ENCODE data around the gene TUBA4B. TPM values are rescaled to one million over a fixed set of nuclear protein-coding genes. Genes with fewer than 3 reads are reported as not detected.

The TUBA4B gene
- total RNA-seq, 2 experiments from 2014 or later: not detected

DNA sequence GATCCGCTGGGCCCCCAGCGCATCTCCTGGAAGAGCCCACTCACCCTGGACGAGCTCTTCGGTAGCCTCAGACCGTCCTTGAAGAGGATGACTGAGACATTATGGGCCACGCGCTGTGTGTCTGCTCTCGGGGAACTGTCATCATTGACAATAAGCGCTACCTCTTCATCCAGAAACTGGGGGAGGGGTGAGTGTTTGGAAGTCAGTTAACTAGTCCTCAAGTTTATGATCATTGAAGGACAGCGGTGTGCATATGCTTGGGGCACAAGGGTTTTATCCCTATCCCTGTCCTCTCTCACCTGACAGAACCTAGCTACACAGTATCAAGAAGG, 7.2 kb upstream of the TUBA4B start:
- H3K27me3 Mint-ChIP-seq: no peaks in the 10 kb centered on the region
- H3K36me3 Mint-ChIP-seq: peaks cover 35% of the 10 kb centered on the region
- no peaks in the 10 kb centered on the region for H3K9me3 Mint-ChIP-seq
- POLR2A ChIA-PET: interaction anchor here (0.5 to 2.9 kb wide), 13 partner anchors 8 to 119 kb away, joined by 3 to 38 read pairs (median 8); partner anchors contain the start of genes ABCB6, ANKZF1, ATG9A and DNAJB2
- no peak for DNase-seq
- H3K4me1 Mint-ChIP-seq: peaks cover 65% of the 10 kb centered on the region
- H3K27ac Mint-ChIP-seq: peak overlapping the region; percentile 90
- ATAC-seq (ENCODE audit: low read depth): no peak
- peak overlapping the region; percentile 99 for H3K4me3 Mint-ChIP-seq

DNA sequence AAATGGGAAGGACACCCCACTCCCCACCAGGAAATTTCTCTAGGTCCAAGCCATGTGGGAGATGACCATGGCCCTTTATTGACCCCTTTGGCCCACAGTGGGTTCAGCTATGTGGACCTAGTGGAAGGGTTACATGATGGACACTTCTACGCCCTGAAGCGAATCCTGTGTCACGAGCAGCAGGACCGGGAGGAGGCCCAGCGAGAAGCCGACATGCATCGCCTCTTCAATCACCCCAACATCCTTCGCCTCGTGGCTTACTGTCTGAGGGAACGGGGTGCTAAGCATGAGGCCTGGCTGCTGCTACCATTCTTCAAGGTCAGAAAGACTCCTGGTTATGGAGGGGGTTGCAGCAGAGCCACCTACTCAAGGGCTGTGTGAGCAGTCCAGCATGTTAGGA, 6.5 kb upstream of the TUBA4B start:
- peak overlapping the region; percentile 90 for H3K27ac Mint-ChIP-seq
- POLR2A ChIA-PET: interaction anchor here (1.0 to 2.9 kb wide), 7 partner anchors 17 to 75 kb away, joined by 4 to 35 read pairs (median 9); partner anchors contain the start of genes ANKZF1, ATG9A, DNAJB2 and ZFAND2B
- DNase-seq (no peak), ATAC-seq (ENCODE audit: low read depth) (no peak)
- H3K27me3 Mint-ChIP-seq: no peaks in the 10 kb centered on the region
- peak overlapping the region; percentile 99 for H3K4me3 Mint-ChIP-seq
- H3K36me3 Mint-ChIP-seq: peaks cover 42% of the 10 kb centered on the region
- H3K4me1 Mint-ChIP-seq: peaks cover 72% of the 10 kb centered on the region
- H3K9me3 Mint-ChIP-seq: no peaks in the 10 kb centered on the region

DNA sequence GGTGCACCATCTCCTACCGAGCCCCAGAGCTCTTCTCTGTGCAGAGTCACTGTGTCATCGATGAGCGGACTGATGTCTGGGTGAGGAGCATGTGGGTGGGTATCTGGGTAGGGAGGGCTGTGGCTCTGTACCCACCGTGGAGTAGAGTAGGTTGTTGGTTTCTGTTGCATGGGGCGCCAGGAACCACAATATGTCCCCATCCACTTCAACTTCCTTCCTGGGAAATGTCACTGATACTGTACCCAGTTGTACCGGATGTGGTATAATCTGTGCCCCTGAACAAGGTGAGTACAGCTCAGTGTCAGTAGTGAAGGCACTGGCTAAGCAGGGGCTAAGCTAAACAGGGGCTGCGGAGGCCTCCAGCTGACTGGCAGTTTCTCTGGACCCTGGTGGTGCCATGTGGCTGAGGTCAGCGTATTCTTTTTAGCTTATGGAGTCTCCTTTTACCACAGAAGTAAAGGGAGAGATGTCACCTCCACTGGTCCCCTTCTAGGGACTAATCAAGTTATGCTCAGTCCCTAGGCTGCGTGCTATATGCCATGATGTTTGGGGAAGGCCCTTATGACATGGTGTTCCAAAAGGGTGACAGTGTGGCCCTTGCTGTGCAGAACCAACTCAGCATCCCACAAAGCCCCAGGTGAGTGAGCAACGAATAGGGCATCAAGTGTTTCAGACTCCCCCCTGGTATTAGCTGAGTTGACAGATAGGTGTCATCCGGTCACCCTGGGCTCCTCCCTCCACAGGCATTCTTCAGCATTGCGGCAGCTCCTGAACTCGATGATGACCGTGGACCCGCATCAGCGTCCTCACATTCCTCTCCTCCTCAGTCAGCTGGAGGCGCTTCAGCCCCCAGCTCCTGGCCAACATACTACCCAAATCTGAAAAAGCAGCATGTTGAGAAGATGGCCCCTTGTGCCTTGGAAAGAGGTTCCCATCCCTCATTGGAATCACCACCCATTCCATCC, 5.1 kb upstream of the TUBA4B start:
- H3K27ac Mint-ChIP-seq: peak overlapping the region; percentile 90
- ATAC-seq (ENCODE audit: low read depth) (peak; percentile 59), DNase-seq (peak; percentile 63)
- H3K9me3 Mint-ChIP-seq: no peaks in the 10 kb centered on the region
- H3K36me3 Mint-ChIP-seq: peaks cover 53% of the 10 kb centered on the region
- POLR2A ChIA-PET: interaction anchor here (0.8 to 8.4 kb wide), 12 partner anchors 18 to 72 kb away, joined by 3 to 56 read pairs (median 6); partner anchors contain the start of genes ABCB6, ANKZF1, ATG9A and CNPPD1
- H3K27me3 Mint-ChIP-seq: no peaks in the 10 kb centered on the region
- H3K4me3 Mint-ChIP-seq: peak overlapping the region; percentile 99
- H3K4me1 Mint-ChIP-seq: peaks cover 79% of the 10 kb centered on the region

DNA sequence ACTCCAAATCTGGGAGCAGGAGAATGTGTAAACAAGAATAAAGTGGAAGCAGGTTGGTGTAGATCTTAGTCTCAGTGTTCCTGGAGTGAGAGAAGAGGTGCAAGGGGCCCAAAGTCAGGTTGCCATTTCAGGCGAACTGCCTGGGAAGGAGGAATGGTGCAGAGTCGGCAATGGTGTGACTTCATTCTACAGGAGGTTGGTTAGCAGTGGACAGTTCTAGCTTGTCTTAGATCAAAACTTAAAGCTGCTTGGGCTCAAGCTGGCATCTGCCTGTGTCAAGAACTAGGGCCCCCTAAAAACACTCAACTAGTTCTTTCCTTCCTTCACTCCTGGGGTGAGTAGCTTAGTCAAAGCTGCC, 4.2 kb upstream of the TUBA4B start:
- H3K4me1 Mint-ChIP-seq: peaks cover 74% of the 10 kb centered on the region
- POLR2A ChIA-PET: interaction anchor here (0.5 to 8.4 kb wide), 13 partner anchors 11 to 250 kb away, joined by 3 to 56 read pairs (median 6); partner anchors contain the start of genes ABCB6, ANKZF1, ATG9A and CNPPD1
- peak overlapping the region; percentile 99 for H3K4me3 Mint-ChIP-seq
- peak overlapping the region; percentile 90 for H3K27ac Mint-ChIP-seq
- no peak for DNase-seq
- no peaks in the 10 kb centered on the region for H3K27me3 Mint-ChIP-seq
- peaks cover 53% of the 10 kb centered on the region for H3K36me3 Mint-ChIP-seq
- H3K9me3 Mint-ChIP-seq: no peaks in the 10 kb centered on the region
- ATAC-seq (ENCODE audit: low read depth): no peak

DNA sequence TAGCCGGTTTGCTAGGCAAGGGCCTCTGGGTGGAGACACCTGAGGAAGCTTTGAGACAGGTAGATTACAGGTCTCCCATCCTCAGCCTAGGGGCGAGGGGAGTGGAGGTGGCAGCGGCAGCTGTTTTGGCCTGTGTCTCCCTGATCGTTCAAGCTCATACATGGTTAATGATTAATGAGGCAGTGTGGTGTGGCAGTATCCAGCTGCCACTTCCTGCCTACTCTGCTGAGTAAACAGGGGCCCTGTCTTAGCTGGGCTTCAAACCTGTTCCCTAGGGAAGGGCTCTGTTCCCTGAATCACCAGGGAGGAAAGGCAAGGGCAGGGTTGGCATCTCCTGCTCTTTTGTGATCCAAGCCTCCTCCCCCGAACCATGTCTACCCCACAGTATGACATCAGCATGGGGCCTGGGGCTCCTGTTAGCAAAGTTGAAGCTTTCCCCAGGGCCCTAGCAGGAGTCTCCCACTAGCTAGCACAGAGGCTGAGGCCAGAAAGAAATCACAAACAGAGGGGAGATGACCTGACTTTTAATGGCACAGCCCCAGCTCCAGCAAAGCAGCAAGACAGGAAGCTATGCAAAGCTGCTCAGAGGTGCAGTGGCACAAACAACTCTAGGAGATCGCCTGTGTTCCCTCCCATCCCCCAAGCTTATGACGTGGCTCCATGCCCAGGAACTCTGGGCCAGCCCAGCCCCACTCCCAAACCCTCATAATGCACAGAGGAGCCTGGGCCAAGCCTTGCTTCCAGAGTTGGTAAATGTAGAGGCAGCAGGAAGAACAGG, 3.7 kb upstream of the TUBA4B start:
- no peaks in the 10 kb centered on the region for H3K27me3 Mint-ChIP-seq
- peaks cover 70% of the 10 kb centered on the region for H3K4me1 Mint-ChIP-seq
- peak overlapping the region; percentile 99 for H3K4me3 Mint-ChIP-seq
- peaks cover 53% of the 10 kb centered on the region for H3K36me3 Mint-ChIP-seq
- POLR2A ChIA-PET: interaction anchor here (0.5 to 8.4 kb wide), 20 partner anchors 10 to 1019 kb away, joined by 3 to 56 read pairs (median 6); partner anchors contain the start of genes ABCB6, ANKZF1, ATG9A and CNPPD1
- ATAC-seq (ENCODE audit: low read depth): no peak
- no peaks in the 10 kb centered on the region for H3K9me3 Mint-ChIP-seq
- DNase-seq: peak; percentile 53
- H3K27ac Mint-ChIP-seq: peak overlapping the region; percentile 90

DNA sequence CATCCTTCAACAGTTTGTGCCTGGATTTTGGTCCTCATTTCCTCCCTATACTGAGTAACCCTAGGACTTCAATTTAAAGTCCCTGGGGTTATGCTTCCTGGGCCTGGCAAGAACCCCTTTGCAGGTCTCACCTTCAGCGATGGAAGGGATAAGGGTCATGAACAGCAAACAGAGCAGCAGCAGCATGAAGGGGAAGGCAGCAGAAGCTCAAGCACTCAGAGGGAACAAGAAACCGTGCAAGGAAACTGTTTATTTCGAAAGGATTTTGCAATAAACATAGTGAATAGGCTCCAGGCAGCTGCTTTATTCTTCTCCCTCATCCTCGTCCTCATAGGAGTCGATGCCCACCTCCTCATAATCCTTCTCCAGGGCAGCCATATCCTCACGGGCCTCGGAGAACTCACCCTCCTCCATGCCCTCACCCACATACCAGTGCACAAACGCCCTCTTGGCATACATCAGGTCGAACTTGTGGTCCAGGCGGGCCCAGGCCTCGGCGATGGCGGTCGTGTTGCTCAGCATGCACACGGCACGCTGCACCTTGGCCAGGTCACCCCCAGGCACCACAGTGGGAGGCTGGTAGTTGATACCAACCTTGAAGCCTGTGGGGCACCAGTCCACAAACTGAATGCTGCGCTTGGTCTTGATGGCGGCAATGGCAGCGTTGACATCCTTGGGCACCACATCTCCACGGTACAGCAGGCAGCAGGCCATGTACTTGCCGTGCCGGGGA, 2.8 kb upstream of the TUBA4B start:
- Mint-ChIP-seq H3K4me3 (peak overlapping the region; percentile 99), H3K27ac (peak overlapping the region; percentile 90), H3K4me1 (peaks cover 69% of the 10 kb centered on the region), H3K9me3 (no peaks in the 10 kb centered on the region), H3K36me3 (peaks cover 53% of the 10 kb centered on the region), H3K27me3 (no peaks in the 10 kb centered on the region)
- no peak for ATAC-seq (ENCODE audit: low read depth)
- POLR2A ChIA-PET: interaction anchor here (0.6 to 8.4 kb wide), 14 partner anchors 10 to 1020 kb away, joined by 3 to 56 read pairs (median 6); partner anchors contain the start of genes ABCB6, ANKZF1, ATG9A and CNPPD1
- no peak for DNase-seq

DNA sequence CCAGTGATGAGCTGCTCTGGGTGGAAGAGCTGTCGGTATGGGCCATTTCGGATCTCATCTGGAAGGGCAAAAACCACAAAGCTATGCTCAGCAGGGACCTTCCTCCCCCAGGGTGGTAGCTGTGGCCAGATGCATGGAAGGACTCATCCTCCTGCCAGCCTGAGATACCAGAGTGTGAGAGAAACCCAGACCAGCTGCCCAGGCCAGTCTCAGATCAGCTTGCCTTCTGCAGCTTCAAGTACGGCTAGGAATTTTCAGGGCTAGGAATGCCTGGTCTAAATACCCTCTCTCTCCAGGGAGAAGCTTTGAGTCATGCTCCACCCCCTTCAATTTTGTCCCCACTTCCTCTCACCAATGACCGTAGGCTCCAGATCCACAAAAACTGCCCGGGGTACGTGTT, 1.4 kb upstream of the TUBA4B start:
- Mint-ChIP-seq H3K4me1 (peaks cover 62% of the 10 kb centered on the region), H3K27ac (peak overlapping the region; percentile 90), H3K4me3 (peak overlapping the region; percentile 99), H3K36me3 (peaks cover 49% of the 10 kb centered on the region), H3K27me3 (no peaks in the 10 kb centered on the region), H3K9me3 (no peaks in the 10 kb centered on the region)
- ATAC-seq (ENCODE audit: low read depth): no peak
- POLR2A ChIA-PET: interaction anchor here (0.6 to 8.4 kb wide), 8 partner anchors 10 to 76 kb away, joined by 3 to 83 read pairs (median 30); partner anchors contain the start of genes ANKZF1, ATG9A, CNPPD1 and DNAJB2
- no peak for DNase-seq

DNA sequence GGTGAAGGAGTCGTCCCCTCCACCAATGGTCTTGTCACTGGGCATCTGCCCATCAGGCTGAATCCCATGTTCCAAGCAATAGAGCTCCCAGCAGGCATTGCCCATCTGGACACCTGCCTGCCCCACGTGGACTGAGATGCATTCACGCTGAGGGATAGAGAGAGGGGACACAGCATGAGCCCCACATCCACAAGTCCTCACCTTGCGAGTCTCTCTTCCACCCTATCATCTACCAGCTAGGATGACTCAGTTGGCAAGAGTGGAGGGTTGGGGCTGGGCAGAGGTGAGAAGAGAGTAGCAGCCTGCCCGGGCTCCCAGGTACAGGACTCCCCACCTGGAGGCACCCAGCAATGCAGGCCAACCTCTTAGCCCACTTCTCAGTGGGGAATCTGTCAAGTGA, 959 bp upstream of the TUBA4B start:
- Mint-ChIP-seq H3K27me3 (no peaks in the 10 kb centered on the region), H3K9me3 (no peaks in the 10 kb centered on the region), H3K4me3 (peak overlapping the region; percentile 99), H3K27ac (peak overlapping the region; percentile 90), H3K36me3 (peaks cover 49% of the 10 kb centered on the region), H3K4me1 (peaks cover 58% of the 10 kb centered on the region)
- POLR2A ChIA-PET: interaction anchor here (0.6 to 8.4 kb wide), 13 partner anchors 10 to 1026 kb away, joined by 3 to 83 read pairs (median 11); partner anchors contain the start of genes ABCB6, ANKZF1, ATG9A and CNPPD1
- ATAC-seq (ENCODE audit: low read depth) (no peak), DNase-seq (no peak)

DNA sequence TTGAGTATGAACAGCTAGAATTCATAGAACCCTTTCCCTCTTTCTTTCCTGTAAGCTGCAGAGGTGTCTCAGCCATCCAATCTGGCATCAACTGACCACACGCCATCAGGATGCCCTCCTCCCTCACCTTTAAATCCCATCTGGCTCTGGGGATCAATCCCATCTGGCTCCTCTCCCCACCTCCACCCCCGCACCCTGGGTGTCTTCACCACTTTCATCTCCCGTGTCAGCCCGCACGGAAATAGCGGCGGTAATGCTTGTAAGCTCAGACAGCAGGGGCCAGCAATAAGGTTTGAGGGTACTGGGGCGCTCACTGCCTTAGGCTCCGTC, 508 bp upstream of the TUBA4B start:
- peaks cover 47% of the 10 kb centered on the region for H3K36me3 Mint-ChIP-seq
- no peak for DNase-seq
- H3K27ac Mint-ChIP-seq: peak overlapping the region; percentile 90
- no peaks in the 10 kb centered on the region for H3K27me3 Mint-ChIP-seq
- H3K4me3 Mint-ChIP-seq: peak overlapping the region; percentile 99
- POLR2A ChIA-PET: interaction anchor here (0.6 to 8.4 kb wide), 18 partner anchors 8 to 1026 kb away, joined by 3 to 83 read pairs (median 9); partner anchors contain the start of genes ABCB6, ANKZF1, ATG9A and CNPPD1
- H3K9me3 Mint-ChIP-seq: no peaks in the 10 kb centered on the region
- ATAC-seq (ENCODE audit: low read depth): peak; percentile 1
- peaks cover 54% of the 10 kb centered on the region for H3K4me1 Mint-ChIP-seq

DNA sequence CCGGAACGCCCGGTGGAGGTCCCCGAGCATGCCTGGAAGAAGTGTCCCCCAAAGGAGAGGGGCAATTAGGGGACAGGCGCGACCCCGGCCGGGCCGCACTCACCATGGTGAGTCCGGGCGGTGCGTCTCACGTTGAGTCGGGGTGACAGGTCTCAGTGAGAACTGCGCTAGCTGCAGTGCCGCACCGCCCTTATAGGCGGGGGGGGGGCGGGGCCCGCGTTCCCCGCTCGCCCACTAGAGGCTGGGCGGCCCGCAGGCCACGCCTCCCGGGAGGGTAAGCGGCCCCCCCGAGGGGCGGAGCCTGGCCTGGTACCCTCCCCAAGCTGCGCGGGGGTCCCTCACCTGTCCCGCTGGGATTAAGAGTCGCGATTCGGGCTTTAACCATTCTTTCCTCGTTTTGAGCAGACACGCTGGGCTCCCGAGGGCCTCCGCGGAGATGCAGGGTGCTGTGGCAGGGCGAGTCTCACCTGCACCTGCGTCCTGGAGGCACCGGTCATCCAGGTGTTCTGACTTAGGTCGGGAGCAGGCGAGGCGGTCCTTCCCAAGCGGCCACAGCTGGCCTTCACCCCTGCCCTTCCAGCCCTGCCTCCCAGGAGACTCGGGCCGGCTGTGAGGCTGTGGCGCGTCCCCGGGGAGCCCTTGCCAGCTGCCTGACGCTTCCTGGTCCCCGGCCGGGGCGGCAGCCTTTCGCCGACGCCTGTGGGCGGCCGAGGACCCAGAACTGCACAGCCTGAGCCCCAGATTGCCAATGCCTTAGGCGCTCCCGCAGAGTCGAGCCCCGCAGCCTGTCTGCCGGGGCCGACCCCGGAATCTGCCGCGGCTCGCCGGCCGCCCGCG, 928 bp downstream of the TUBA4B start, which contains the start of gene TUBA4A:
Gene TUBA4A, minus strand, starts transcription at position 166 of the 837 bp plus-strand sequence. Its CDS starts 60 bp downstream, at position 106.
- H3K9me3 Mint-ChIP-seq: no peaks in the 10 kb centered on the region
- peaks cover 36% of the 10 kb centered on the region for H3K36me3 Mint-ChIP-seq
- peak; percentile 69 for ATAC-seq (ENCODE audit: low read depth)
- DNase-seq: peak; percentile 94
- peak within 1 kb of the TSS; percentile 99 for H3K4me3 Mint-ChIP-seq
- peak within 1 kb of the TSS; percentile 90 for H3K27ac Mint-ChIP-seq
- peaks cover 40% of the 10 kb centered on the region for H3K4me1 Mint-ChIP-seq
- POLR2A ChIA-PET: interaction anchor here (0.6 to 8.4 kb wide), 19 partner anchors 8 to 94 kb away, joined by 3 to 83 read pairs (median 8); partner anchors contain the start of genes ABCB6, ANKZF1, ATG9A and CNPPD1
- no peaks in the 10 kb centered on the region for H3K27me3 Mint-ChIP-seq

DNA sequence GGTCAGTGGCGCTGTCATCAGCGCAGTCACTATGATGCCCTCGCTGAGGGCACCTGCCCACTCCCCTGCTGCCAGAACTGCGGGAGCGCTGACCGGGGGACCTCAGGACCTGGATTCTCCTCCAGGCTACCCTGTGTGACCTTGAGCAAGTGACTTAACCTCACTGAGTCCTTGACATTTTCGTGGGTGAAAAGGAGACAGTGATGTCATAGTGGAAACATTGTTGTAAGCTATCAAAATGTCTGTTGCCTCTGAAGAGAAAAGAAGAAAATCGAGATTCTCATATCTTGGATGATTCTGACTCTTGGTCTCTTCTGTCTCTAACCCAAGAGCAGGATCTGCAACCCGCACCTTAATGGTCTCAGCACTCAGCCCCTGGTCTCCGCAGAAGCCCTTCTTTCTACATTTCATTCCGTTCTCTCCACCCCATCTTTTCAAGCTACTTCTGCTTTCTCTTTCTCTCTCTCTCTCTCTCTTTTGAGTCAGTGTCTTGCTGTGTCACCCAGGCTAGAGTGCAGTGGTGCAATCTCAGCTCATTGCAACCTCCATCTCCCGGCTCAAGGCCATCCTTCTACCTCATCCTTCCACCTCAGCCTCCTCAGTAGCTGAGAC, 1.7 kb downstream of the TUBA4B start:
- Mint-ChIP-seq H3K4me1 (peaks cover 34% of the 10 kb centered on the region), H3K36me3 (peaks cover 29% of the 10 kb centered on the region), H3K9me3 (no peaks in the 10 kb centered on the region), H3K27me3 (peaks cover 2% of the 10 kb centered on the region), H3K4me3 (peak overlapping the region; percentile 99), H3K27ac (peak overlapping the region; percentile 90)
- POLR2A ChIA-PET: interaction anchor here (0.9 to 8.4 kb wide), 15 partner anchors 9 to 79 kb away, joined by 3 to 83 read pairs (median 11); partner anchors contain the start of genes ABCB6, ANKZF1, ATG9A and CNPPD1
- DNase-seq (peak; percentile 48), ATAC-seq (ENCODE audit: low read depth) (peak; percentile 22)
